Measurements from ENCODE around the gene CCDC127. TPM values are rescaled to one million over a fixed set of nuclear protein-coding genes. Genes with fewer than 3 reads are reported as not detected.

Gene CCDC127
- total RNA-seq, 1 experiment from 2014 or later, result 5.4 TPM

GRCh38 chr5:157801-158200, 60.2 kb downstream of the CCDC127 start:
- Histone ChIP-seq H3K4me2 (ENCODE audit: low read length) (no peak overlapping the region), H4K20me1 (ENCODE audit: low read length) (no peaks in the 10 kb centered on the region), H3K4me3 (ENCODE audit: low read length) (no peak overlapping the region), H2AFZ (ENCODE audit: low read length) (no peak overlapping the region), H3K79me2 (ENCODE audit: low read length) (no peaks in the 10 kb centered on the region), H3K9ac (ENCODE audit: low read length) (no peak overlapping the region), H3K27me3 (ENCODE audit: low read length) (no peaks in the 10 kb centered on the region), H3K9me3 (ENCODE audit: low read length) (no peaks in the 10 kb centered on the region), H3F3A (ENCODE audit: low read length, unreplicated experiment) (no peaks in the 10 kb centered on the region), H3K36me3 (ENCODE audit: low read depth, low read length) (no peaks in the 10 kb centered on the region), H3K27ac (ENCODE audit: low read length) (no peak overlapping the region), H3K9me2 (replicated peaks; ENCODE audit: low read length) (no peaks in the 10 kb centered on the region), H3K4me1 (ENCODE audit: insufficient read depth, low read length) (peaks cover 30% of the 10 kb centered on the region)
- CTCF ChIA-PET, result no interaction called here
- DNase-seq, result no peak
- TF ChIP-seq EZH2phosphoT487 (IDR thresholded peaks at IDR 0.05; ENCODE audit: borderline replicate concordance, low read length), result no peak
- TF ChIP-seq CTCF (conservative IDR thresholded peaks at IDR 0.05; ENCODE audit: low read depth, low read length), result no peak
- no peak for TF ChIP-seq EZH2 (IDR thresholded peaks at IDR 0.05; ENCODE audit: low read length, unreplicated experiment)
- ATAC-seq, result no peak
- POLR2A ChIA-PET (ENCODE audit: unreplicated experiment), result no interaction called here
- BruUV-seq (replicated peaks), result no TSS peak
- intact Hi-C loops (cut with micrococcal nuclease), result no loop called here

DNA sequence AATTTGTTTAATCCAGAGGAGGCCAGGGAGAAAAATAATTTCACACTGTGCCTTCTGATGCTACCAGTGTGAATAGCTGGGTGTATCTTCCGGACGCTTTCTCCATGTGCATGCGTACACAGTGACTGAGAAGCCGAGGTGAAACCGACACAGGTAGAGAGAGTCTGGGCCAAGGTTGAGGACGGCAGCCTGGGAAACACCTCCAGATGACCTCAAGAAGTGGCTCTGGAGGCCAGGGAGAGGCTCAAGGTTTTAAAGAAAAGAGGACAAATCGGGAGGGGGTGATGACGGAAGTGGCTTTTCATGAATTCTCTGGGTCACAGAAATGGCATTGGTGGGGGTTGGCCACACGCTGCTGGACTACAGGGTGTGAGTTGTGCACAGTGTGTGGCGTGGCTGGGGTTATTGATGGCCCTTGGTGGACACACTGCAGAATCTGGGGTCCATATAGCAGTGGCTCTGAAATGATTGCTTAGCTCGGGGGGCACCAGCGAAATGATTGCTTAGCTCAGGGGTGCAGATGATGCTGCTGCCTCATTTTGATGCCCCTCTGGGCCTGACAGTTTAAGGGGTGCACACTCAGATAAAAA, 60.7 kb downstream of the CCDC127 start:
- H3F3A ChIP-seq (ENCODE audit: low read length, unreplicated experiment), result no peaks in the 10 kb centered on the region
- H3K4me3 ChIP-seq (ENCODE audit: low read length), result no peak overlapping the region
- H3K9me2 ChIP-seq (replicated peaks; ENCODE audit: low read length), result no peaks in the 10 kb centered on the region
- no peaks in the 10 kb centered on the region for H3K27me3 ChIP-seq (ENCODE audit: low read length)
- intact Hi-C loops (cut with micrococcal nuclease), result no loop called here
- DNase-seq (no peak), ATAC-seq (no peak)
- ChIA-PET CTCF (no interaction called here), POLR2A (ENCODE audit: unreplicated experiment) (no interaction called here)
- TF ChIP-seq CTCF (conservative IDR thresholded peaks at IDR 0.05; ENCODE audit: low read depth, low read length) (no peak), EZH2phosphoT487 (IDR thresholded peaks at IDR 0.05; ENCODE audit: borderline replicate concordance, low read length) (no peak), EZH2 (IDR thresholded peaks at IDR 0.05; ENCODE audit: low read length, unreplicated experiment) (no peak)
- no TSS peak for BruUV-seq (replicated peaks)
- H3K36me3 ChIP-seq (ENCODE audit: low read depth, low read length), result no peaks in the 10 kb centered on the region
- H4K20me1 ChIP-seq (ENCODE audit: low read length), result no peaks in the 10 kb centered on the region
- H3K4me2 ChIP-seq (ENCODE audit: low read length), result no peak overlapping the region
- no peak overlapping the region for H2AFZ ChIP-seq (ENCODE audit: low read length)
- H3K9ac ChIP-seq (ENCODE audit: low read length), result no peak overlapping the region
- H3K27ac ChIP-seq (ENCODE audit: low read length), result no peak overlapping the region
- peaks cover 35% of the 10 kb centered on the region for H3K4me1 ChIP-seq (ENCODE audit: insufficient read depth, low read length)
- H3K79me2 ChIP-seq (ENCODE audit: low read length), result no peaks in the 10 kb centered on the region
- no peaks in the 10 kb centered on the region for H3K9me3 ChIP-seq (ENCODE audit: low read length)

DNA sequence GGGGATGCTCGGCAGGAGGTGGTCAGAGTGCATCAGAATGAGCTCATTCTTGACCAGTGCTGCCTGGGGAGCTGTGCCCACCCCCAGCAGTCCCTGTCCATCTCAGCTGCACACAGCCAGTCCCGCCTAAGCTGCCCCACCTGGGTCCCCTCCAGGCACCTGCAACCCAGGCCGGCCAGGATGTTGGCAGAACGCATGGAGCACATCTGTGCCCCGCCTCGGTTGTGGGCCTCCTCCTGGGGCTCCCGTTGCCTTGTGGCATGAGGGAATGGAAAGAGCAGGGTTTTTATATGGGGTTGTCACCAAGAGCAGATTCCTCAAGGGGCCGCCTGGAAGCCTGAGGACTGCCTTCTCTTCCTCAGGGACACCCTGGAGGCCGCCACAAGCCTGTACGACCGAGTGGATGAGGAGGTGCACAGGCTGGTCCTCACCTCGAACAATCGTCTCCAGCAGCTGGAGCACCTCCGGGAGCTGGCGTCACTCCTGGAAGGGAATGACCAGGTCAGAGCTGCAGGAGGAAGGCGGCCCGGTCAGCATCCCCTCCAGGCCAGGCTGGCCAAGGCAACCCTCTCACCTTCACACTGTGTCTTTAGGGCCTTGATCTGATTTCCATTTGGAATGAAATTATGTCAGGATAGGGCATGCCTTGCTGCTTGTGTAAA, 61.4 kb downstream of the CCDC127 start:
- POLR2A ChIA-PET (ENCODE audit: unreplicated experiment), result no interaction called here
- Histone ChIP-seq H3K9ac (ENCODE audit: low read length) (no peak overlapping the region), H2AFZ (ENCODE audit: low read length) (no peak overlapping the region), H3K4me2 (ENCODE audit: low read length) (no peak overlapping the region), H4K20me1 (ENCODE audit: low read length) (no peaks in the 10 kb centered on the region), H3F3A (ENCODE audit: low read length, unreplicated experiment) (no peaks in the 10 kb centered on the region), H3K9me2 (replicated peaks; ENCODE audit: low read length) (no peaks in the 10 kb centered on the region), H3K27me3 (ENCODE audit: low read length) (no peaks in the 10 kb centered on the region), H3K4me3 (ENCODE audit: low read length) (no peak overlapping the region), H3K27ac (ENCODE audit: low read length) (no peak overlapping the region), H3K36me3 (ENCODE audit: low read depth, low read length) (no peaks in the 10 kb centered on the region), H3K4me1 (ENCODE audit: insufficient read depth, low read length) (peaks cover 35% of the 10 kb centered on the region), H3K9me3 (ENCODE audit: low read length) (no peaks in the 10 kb centered on the region), H3K79me2 (ENCODE audit: low read length) (no peaks in the 10 kb centered on the region)
- intact Hi-C loops (cut with micrococcal nuclease), result no loop called here
- DNase-seq (no peak), ATAC-seq (no peak)
- CTCF ChIA-PET, result no interaction called here
- BruUV-seq (replicated peaks), result no TSS peak
- no peak for TF ChIP-seq CTCF (conservative IDR thresholded peaks at IDR 0.05; ENCODE audit: low read depth, low read length)
- TF ChIP-seq EZH2phosphoT487 (IDR thresholded peaks at IDR 0.05; ENCODE audit: borderline replicate concordance, low read length), result no peak
- TF ChIP-seq EZH2 (IDR thresholded peaks at IDR 0.05; ENCODE audit: low read length, unreplicated experiment), result no peak
